HG02610 (cell line): ENCODE results near the gene KCNS3.
A peak's percentile ranks its signal among the peaks of the same experiment; 100 is the strongest.

Experiments used
- ATAC-seq: cut with Tn5 transposase; IDR thresholded peaks from one replicate; pipeline ENCODE4 v1.9.1; 2021; ENCODE audit warnings: mild to moderate bottlenecking, moderate library complexity; ENCODE audit not compliant: unreplicated experiment

KCNS3 gene

DNA sequence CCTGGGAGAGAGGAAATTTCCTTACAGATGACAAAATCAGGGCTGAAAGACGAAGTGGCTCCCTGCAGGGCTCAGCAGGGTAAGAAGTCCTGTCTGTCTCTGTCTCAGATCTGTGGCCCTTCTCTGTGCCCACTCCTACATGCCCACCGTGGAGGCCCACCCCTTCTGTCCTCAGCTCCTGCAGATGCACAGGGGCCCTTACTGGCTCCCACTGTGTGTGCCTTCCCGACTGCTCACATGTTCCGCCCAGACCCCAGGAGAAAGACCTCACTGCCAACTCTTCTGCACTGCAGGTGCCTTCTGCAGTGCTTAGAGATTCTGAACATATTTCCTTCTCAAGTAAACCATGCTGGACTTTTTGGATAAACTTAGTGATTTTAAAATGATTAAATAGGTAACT is 1.9 kb upstream of the KCNS3 start:
- ATAC-seq, result no peak

DNA sequence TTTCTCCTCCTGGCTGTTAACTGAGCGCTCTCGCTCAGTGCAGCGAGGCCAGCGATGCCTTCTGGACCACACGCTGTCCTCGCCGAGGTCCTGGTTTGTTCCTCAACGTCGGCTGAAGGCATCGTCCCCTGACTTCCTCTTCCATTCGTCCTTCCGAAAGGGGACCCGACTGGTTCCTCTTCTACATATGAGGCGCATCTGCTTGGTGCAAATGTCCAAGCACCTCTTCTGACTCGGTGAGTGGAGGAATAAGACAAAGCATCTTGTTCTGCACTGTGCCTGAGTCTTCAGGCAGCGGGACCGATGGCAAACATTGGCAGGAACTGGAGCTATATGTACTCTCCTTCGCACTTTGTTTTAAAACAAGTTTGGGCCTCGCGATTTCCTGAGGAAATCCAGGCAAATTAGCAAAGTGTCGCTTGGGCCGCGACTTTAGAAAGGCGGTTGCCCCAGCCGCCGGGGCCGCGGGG is 621 bp upstream of the KCNS3 start:
- peak; percentile 23 for ATAC-seq

- ATAC-seq, result peak; percentile 6
Measured at GRCh38 chr2:17879137-17879912, 858 bp downstream of the KCNS3 start.

DNA sequence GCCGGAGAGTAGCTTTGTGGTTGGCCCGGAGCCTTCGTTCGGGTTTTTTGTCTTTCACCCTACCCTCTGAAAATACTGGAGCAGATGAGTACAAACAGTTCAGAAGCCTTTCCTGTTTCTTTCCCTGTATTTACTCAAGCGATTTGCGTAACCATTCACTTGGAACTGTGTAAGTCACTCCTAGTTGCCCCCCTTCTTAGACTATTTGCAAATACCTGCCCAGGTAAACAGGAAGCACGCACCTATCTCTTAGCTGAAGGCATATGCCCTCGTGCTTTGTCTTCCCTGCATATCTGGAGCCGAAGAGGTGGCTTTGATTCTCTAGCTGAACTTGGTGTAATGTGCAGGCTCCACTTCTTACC is 1.4 kb downstream of the KCNS3 start:
- ATAC-seq, result no peak

GRCh38 chr2:17892770-17893534 is 14.5 kb downstream of the KCNS3 start:
- ATAC-seq, result no peak

GRCh38 chr2:17894005-17894404 is 15.5 kb downstream of the KCNS3 start:
- no peak for ATAC-seq

DNA sequence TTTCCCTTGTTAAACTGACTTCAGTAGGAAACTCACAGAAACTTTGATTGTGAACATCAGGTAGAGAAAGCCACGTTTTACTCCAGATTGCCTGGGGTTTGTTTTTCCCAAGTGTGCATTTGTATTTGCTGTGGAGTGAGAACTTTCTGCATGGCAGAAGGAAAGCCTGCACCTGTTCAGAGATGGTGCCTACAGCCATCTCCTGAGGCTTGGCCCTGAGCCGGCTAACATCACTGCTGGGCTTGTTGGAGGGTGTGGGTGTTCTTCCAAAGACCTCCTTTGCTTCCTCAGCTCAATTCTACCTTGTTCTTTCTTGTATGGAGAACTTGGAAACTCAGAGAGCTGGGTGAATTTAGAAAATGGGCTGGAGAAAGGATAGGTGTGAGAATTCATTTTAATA is 16.1 kb downstream of the KCNS3 start:
- ATAC-seq, result no peak

DNA sequence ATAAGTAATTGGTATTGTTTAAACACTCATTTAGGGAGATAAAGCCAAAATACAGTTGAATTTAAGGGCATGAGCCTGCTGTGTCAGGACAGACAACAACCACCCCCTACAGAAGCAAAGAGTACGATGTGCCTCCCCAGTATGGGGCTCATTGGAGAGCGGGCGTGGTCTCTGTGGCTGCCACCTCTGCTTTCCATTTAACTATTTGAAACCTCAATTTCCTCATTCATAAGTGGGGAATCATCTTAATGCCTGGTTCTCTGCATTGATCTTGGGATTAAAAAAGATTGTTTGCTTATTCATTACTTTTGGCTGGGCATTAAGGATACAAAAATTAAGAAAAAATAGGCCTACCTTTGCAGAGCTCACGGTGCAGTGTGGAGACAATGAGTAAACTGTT is 21.4 kb downstream of the KCNS3 start:
- ATAC-seq, result no peak

DNA sequence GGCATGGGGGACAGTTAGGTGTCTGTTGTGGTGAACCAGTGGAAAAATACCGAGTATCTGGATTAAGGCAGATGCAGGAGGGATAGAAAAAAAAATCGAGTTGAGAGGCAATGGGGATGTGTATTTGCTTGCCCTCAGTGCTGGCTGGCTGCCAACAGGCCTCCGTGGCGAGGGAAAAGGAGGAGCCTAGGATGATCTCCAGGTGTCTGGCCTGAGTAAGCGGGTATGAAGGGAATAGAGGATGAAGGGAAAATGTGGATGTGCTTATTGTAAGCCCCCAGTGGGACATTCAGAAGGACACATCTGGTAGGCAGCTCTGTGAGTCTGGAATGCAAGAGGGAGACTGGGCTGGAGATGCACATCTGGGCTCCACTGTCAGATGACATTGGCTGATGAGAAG is 22.8 kb downstream of the KCNS3 start:
- no peak for ATAC-seq

- ATAC-seq, result no peak
Measured at GRCh38 chr2:17910980-17911379, 32.5 kb downstream of the KCNS3 start.

DNA sequence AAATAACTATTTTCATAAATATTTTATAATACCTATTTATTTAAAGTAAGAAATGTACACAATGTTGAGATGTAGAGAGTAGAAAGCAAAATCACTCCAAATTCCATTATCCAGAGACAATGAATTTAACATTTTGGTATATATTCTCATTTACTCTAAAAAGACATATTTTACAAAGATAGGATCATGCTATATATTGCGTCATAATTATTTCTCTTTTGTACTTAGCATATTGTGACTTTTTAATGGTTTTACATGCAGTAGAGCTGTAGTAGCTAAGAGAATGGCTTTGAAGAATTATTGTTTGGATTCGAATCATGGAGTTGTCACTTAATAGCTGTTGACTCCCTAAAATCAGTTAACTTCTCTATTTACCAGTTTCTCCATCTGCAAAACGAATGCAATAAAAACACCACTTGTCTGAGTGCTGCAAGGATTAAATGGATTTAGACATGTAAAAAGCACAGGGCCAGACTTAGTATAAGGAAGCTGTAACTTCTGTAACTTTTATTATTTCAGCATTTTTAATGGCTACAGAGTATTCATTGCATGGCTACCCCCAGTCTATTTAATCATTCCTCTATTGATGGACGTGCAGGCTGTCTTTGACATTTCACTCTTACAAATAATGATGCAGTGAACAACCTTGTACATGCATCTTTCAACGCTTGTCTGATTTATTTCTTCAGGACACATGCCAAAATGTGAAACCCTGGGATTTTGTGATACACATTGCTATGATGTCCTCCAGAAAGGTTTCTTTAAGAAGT is 33.2 kb downstream of the KCNS3 start:
- peak; percentile 23 for ATAC-seq

- peak; percentile 97 for ATAC-seq
Measured at GRCh38 chr2:17912266-17912691, 33.8 kb downstream of the KCNS3 start.

DNA sequence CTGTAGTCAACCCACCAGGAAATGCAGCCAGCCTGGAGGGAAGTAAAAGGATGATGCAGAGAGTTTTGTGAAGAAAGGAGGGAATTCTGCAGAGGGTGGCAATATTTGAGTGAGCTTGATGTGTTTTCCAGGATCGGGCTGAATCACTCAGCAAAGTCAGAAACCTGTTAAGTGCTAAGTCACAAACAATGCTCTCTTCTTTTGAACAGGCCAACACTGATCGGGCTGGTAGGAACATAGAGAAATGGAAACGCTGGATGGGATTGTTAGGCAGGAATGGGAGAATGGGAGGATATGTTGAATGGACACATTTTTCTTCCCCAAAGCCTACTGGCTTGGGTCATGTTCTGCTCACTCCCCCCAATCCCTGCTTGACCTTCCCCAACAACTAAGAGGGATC is 36.6 kb downstream of the KCNS3 start:
- ATAC-seq, result no peak

DNA sequence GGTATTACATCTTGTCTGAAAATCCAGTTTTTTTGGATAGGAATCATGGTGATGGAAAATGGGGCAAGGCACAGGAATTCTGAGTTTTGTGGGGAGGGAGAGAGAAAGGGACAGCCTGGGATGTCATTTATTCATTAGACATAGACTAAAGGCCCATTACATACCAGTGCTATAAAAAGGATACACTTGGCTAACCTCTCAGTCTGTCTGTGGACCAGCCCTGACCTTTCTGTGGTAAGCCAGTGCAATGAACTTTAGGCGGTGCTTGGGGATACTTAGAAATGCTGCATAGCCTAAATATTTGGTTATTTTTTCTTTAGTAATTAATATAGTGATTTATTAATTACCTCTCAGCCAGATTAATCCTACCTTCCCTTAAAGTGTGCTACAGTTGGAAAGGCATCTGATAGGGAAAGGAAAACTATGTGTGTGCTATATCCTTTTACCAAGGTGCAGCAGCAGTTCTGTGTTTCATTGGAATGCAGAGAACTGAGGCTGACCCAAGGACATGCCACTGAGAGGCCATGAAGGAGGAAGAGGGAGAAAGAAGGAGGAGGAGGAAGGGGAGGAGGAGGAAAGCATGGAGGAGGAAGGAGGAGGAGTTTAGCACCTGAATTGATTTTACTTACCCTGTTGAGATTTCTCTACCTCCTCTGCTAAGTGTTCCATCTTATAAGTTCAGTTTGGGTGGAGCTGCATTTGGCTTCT is 37.5 kb downstream of the KCNS3 start:
- ATAC-seq, result no peak

DNA sequence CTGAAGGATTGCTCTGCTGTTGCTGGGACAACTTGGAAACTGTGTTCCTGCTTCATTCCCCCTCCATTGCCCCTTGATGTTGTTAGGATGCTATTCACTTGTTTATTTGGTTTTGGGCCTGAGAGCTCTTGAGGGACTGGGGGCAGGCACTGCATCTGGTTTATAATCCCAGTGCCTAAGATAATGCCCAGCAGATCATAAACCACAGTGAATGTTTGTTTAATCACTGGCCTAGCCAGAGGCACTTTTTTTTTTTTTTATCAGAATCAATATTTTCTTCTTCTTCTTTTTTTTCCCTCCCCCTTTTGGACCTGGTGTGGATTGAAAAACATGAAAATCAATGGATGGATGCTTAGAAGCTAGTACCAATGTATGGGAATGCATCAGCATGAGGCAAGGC is 38.1 kb downstream of the KCNS3 start:
- ATAC-seq, result no peak

DNA sequence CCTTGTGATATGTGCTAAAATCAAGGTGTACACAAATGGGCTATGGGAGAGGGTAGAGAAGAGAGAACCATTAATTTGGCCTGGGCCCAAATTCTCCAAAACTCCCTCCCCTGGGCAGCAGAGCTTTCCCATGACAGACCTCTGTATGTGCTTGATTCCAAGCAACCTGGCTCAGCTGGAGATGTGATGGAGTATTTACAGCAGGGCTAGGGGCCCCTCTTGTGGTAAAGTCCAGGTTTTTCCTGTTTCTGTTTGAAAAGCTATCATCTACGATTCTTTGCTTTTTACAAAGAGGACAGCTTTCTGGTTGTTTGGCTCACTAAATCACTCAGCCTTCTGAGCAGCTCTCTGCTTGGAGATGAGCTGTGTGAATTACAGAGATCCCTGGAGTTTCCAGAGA is 40.3 kb downstream of the KCNS3 start:
- ATAC-seq, result no peak

- ATAC-seq, result no peak
Measured at GRCh38 chr2:17930773-17931172, 52.3 kb downstream of the KCNS3 start.

- ATAC-seq, result no peak
Measured at GRCh38 chr2:17933256-17933655, 54.8 kb downstream of the KCNS3 start.

DNA sequence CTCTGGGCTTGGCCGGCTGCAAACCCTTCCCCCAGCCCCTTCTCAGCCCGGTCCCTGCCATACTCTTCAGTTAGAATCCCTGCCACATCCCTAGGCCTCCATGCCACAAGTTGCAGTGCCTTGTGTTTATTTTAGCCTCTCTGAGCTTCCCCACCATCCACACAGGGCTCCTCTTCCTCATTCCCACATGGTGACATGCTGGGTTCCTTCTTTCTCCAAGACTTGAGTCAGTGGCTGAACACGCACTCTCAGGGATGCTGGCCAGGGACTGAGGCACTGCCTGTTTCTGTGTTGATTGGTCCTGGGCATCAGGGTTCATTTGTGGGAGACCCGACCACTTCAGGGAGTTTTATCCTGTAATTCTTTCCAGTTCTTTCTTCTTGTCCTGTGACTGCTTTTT is 56.3 kb downstream of the KCNS3 start:
- ATAC-seq, result no peak

DNA sequence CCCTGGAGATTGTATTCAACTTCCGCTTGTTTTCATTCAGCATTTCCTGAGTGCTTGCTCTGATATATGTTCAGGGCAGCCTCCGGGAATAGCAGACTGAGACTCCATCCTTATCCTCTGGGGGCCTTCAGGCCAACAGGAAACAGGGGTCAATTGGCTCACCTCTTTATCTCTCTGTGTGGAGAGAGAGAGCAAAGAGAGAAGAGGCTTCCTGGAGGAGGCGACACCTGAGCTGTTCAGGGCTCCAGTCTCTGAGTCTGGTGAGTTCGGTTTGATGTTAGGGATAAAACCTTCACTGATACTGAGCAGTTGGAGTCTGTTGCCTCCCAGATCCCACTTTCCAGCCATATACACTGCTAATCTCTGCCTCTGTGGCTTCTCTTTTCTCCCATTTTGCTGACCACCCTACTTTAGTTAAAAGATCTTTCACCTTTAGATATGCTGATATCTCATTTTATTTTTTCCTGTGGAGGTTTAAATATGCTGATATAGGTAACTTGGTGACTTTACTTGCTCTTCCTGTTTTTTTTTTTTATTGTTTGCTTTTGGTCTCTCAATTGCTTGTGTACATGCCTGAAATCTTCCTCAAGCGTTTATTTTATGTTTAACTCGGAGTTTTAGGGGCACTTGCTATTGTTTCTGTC is 56.9 kb downstream of the KCNS3 start:
- no peak for ATAC-seq
